Spinal cord (tissue), 10 donors: ENCODE data around the gene SPEN. TPM values are rescaled to one million over a fixed set of nuclear protein-coding genes. Genes with fewer than 3 reads are reported as not detected.

Experiments
- DNase-seq, 6 donors: peaks; one replicate each; pipeline versions ENCODE4 v3.0.0 to v3.0.0-alpha.2; 2013 to 2015; ENCODE audit warnings: low spot score in 6 of 6, low read depth in 4 of 6
- H3K27ac ChIP-seq: one replicate; pipeline ENCODE4 v1.5.1; 2013; ENCODE audit warnings: low read depth, low read length, control low read depth
- H3K27me3 ChIP-seq: one replicate; pipeline ENCODE4 v1.6.1; 2013; ENCODE audit warnings: low read length; ENCODE audit not compliant: control insufficient read depth, insufficient read depth
- H3K36me3 ChIP-seq: one replicate; pipeline ENCODE4 v1.6.1; 2013; ENCODE audit warnings: low read length; ENCODE audit not compliant: control insufficient read depth, insufficient read depth
- H3K4me1 ChIP-seq: one replicate; pipeline ENCODE4 v1.6.1; 2013; ENCODE audit warnings: low read length; ENCODE audit not compliant: control insufficient read depth, insufficient read depth
- H3K4me3 ChIP-seq: one replicate; pipeline ENCODE4 v1.5.1; 2013; ENCODE audit warnings: low read depth, low read length, control low read depth
- H3K9me3 ChIP-seq: one replicate; pipeline ENCODE4 v1.6.1; 2013; ENCODE audit warnings: low read length; ENCODE audit not compliant: control insufficient read depth, insufficient read depth
- WGBS: methylation state at CpG from one replicate; pipeline ENCODE4 v1.1.5; 2013; ENCODE audit warnings: missing lambda C conversion rate; ENCODE audit not compliant: insufficient coverage; 5-methylcytosine and 5-hydroxymethylcytosine counted together
- polyA plus RNA-seq, 2 donors: library from polyadenylated mRNA; unstranded; fragments of 120-200 nt; gene quantifications; one replicate each; pipeline ENCODE4 v1.2.1, GENCODE V29; 2013; ENCODE audit not compliant: insufficient read length in 2 of 2
- total RNA-seq, 2 donors: library from RNA; depleted of rRNA in 1 of 2; stranded (reverse); fragments of 120-200 nt in 1 of 2; fragments of >200 nt in 1 of 2; gene quantifications; one replicate each; pipeline versions ENCODE4 v1.2.3 to v1.2.4, GENCODE V29; 2013 to 2014
- donor health status: healthy.

The SPEN gene
- total and polyA plus RNA-seq, 4 donors = 37.9 to 79.9 (median 66.8) TPM

DNA sequence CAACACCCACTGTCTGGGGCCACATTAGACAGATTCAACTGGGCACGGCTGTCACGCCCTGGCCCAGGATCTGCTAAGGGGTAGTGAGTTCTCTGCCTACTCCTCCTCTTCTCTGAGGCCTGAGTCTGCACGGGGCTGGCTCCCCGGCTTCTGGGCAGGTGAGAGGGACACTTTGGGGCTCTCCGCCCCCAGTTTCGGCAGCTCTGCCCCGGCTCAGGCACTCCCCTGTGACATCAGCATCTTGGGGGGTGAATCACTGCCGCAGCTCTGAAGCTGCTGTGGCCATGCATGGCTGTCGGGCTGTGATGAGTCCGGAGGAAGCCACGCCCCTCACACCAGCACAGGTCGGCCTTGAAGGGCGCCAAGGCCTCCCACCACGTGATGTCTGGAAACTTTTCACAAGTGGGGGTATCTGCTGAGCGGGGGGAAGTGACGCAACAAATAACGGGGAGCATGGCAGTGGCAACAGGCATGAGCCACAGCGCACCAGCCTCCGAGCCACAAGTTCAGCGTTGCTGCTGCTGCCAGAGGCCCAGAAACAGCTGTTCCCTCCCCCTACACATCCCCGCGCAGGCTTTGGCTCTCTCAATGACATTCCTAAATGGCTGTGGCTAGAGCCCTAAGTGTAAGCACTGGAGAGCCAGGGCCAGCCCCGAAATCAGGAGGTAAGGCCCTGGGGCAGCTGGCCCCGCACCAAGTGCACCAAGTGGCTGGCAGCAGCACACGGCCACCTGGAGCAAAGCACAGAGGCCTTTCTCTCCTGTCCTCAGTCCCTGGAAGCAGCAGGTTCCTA is 102.1 kb downstream of the SPEN start:
- 40% methylated on average over 22 of the region's 25 CpGs for WGBS
- no peak overlapping the region for H3K4me3 ChIP-seq
- DNase-seq = peak in 1 of 6 donors; percentile 27
- peak overlapping the region; percentile 25 for H3K27ac ChIP-seq
- no peaks in the 10 kb centered on the region for H3K9me3 ChIP-seq
- no peaks in the 10 kb centered on the region for H3K27me3 ChIP-seq
- H3K36me3 ChIP-seq = peaks cover 78% of the 10 kb centered on the region
- H3K4me1 ChIP-seq = peaks cover 65% of the 10 kb centered on the region

DNA sequence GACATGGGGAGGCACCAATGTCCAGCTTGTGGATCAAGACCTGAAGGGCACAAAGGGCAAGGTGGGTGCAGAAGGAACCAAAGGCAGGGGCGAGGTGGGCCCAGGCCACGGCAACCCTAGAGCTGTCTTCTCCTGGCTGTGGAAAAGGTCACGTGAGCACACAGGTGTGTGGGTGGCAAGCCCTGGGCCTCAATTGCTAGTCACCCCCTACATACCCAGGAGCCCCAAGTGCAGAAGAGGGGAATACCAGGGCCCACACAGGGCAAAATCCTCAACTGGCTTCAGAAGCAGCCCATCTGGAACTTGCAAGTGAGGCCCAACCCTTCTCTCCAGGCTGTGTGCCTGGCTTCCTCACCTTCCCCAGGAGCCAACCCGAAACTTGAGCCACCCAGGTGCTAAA is 102.8 kb downstream of the SPEN start:
- H3K9me3 ChIP-seq = no peaks in the 10 kb centered on the region
- H3K27me3 ChIP-seq = no peaks in the 10 kb centered on the region
- no peak overlapping the region for H3K4me3 ChIP-seq
- no peak for DNase-seq
- H3K4me1 ChIP-seq = peaks cover 66% of the 10 kb centered on the region
- 97% methylated on average over 4 of the region's 4 CpGs for WGBS
- peaks cover 72% of the 10 kb centered on the region for H3K36me3 ChIP-seq
- H3K27ac ChIP-seq = no peak overlapping the region

GRCh38 chr1:15950763-15951295 is 103.3 kb downstream of the SPEN start:
- Histone ChIP-seq H3K9me3 (no peaks in the 10 kb centered on the region), H3K36me3 (peaks cover 67% of the 10 kb centered on the region), H3K27ac (no peak overlapping the region), H3K4me1 (peaks cover 66% of the 10 kb centered on the region), H3K27me3 (no peaks in the 10 kb centered on the region), H3K4me3 (no peak overlapping the region)
- DNase-seq = no peak
- 55% methylated on average over 4 of the region's 10 CpGs for WGBS

DNA sequence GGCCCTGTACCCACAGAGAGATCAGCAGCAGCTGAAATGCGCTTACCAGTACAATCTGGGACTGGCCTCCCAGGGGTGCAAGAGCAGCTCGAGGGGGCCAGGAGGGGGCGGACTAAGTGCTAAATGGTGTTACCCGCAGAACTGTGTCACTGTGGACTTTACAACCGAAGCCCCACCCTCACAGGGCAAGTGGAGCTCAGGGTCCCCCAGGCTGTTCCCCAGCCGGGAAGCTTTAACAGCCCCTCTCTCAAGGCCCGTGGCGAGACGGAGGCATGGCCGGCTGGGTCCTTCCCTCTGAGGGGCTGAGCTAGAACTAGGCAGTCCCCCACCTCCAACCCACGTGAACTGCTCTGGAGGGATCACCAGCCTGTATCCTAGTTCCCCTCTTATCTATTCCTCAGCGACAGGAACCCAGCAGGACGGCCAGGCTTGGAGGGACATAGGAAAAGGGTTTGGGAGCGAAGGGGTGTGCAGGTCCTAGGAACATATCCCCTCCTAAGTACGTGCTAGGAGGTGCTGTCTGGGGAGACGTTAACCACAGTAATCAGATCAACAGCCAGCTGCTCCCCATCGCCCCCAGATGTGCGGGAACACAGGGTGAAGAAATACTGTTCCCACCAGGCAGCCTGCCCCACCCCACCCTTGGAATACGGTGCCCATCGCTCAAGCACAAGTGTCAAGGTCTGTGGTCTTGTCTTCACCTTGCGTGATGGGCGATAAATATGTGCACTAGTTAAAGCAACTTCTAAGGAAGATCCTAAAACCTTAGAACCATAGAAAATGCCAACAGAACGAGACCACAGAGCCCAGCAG is 104.0 kb downstream of the SPEN start:
- no peak overlapping the region for H3K27ac ChIP-seq
- H3K4me3 ChIP-seq = no peak overlapping the region
- 61% methylated on average over 18 of the region's 23 CpGs for WGBS
- H3K36me3 ChIP-seq = peaks cover 59% of the 10 kb centered on the region
- no peaks in the 10 kb centered on the region for H3K9me3 ChIP-seq
- H3K27me3 ChIP-seq = no peaks in the 10 kb centered on the region
- DNase-seq = peak in 1 of 6 donors; percentile 29
- H3K4me1 ChIP-seq = peaks cover 66% of the 10 kb centered on the region

- Histone ChIP-seq H3K4me1 (peaks cover 66% of the 10 kb centered on the region), H3K27me3 (no peaks in the 10 kb centered on the region), H3K36me3 (peaks cover 54% of the 10 kb centered on the region), H3K9me3 (no peaks in the 10 kb centered on the region), H3K27ac (no peak overlapping the region), H3K4me3 (no peak overlapping the region)
- 71% methylated on average over 21 of the region's 27 CpGs for WGBS
- no peak for DNase-seq
Measured at GRCh38 chr1:15952317-15953258, 105.1 kb downstream of the SPEN start.

DNA sequence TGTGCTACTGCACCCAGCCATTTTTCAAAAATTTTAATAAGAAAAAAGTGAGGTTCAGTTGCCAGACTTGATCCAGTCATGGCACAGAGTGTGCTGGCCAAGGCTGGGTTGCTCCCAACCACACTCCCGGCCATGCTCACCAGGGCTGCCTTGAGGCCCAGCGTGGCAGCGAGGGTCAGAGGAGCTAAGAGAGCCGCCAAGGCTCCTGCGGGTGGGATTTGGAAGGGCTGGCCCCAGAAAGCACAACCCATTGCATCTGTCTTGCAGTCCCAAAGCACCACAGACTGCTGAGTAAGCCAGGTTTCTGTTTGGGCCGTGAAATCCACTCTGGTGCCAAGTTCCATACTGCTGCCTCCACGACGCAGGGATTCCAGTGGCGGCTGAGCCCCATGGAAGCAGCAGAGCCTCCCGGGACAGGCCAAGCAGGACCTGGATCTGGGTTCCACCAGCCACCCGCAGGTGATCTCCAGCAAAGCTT is 105.8 kb downstream of the SPEN start:
- peaks cover 61% of the 10 kb centered on the region for H3K4me1 ChIP-seq
- 55% methylated on average over 11 of the region's 11 CpGs for WGBS
- no peaks in the 10 kb centered on the region for H3K9me3 ChIP-seq
- H3K36me3 ChIP-seq = peaks cover 49% of the 10 kb centered on the region
- H3K27ac ChIP-seq = no peak overlapping the region
- no peak overlapping the region for H3K4me3 ChIP-seq
- H3K27me3 ChIP-seq = no peaks in the 10 kb centered on the region
- peak in 1 of 6 donors; percentile 39 for DNase-seq

DNA sequence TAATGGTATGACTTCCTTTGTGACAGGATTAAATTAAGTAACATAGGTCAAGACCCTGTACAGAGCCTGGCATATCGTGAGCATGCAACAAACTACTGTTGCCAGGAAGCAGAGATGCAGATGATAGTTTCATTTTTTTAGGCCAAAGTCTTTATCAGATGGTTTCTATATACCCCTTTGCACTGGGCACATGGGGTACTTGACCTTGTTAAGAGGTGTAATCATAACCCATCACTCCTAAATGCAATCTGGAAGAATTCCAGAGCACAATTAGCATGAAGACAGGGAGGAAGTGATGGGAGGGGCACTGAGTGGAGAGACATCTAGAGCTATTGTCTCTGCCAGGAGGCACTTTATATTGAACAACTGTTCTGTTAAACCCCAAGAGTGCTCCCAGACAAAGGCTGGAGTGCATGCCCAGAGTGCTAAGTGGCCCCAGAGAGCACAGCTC is 106.3 kb downstream of the SPEN start:
- DNase-seq = peak in 1 of 6 donors; percentile 71
- H3K4me1 ChIP-seq = peaks cover 56% of the 10 kb centered on the region
- WGBS = no CpG with 5 or more reads among the region's 1 CpG
- no peak overlapping the region for H3K27ac ChIP-seq
- H3K27me3 ChIP-seq = no peaks in the 10 kb centered on the region
- no peak overlapping the region for H3K4me3 ChIP-seq
- no peaks in the 10 kb centered on the region for H3K9me3 ChIP-seq
- H3K36me3 ChIP-seq = peaks cover 52% of the 10 kb centered on the region

DNA sequence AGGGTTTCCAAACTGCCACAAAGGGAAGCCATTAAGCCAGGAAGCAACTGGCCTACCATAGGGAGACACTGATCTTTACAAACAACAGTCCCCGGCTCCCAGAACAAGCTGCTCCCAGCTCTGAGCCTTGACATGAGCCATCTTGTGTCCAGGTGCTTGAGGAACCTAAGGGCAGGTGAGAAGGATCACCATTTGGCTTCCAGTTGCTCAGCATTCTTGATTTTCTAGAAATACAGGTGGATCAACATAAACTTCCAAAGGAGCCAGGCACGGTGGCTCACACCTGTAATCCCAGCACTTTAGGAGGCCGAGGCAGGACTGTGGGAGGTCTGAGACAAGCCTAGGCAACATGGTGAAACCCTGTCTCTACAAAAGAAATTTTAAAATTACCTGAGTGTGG is 106.8 kb downstream of the SPEN start:
- Histone ChIP-seq H3K27ac (no peak overlapping the region), H3K4me3 (no peak overlapping the region), H3K36me3 (peaks cover 50% of the 10 kb centered on the region), H3K4me1 (peaks cover 51% of the 10 kb centered on the region), H3K9me3 (no peaks in the 10 kb centered on the region), H3K27me3 (no peaks in the 10 kb centered on the region)
- WGBS = 94% methylated on average over 2 of the region's 3 CpGs
- no peak for DNase-seq

DNA sequence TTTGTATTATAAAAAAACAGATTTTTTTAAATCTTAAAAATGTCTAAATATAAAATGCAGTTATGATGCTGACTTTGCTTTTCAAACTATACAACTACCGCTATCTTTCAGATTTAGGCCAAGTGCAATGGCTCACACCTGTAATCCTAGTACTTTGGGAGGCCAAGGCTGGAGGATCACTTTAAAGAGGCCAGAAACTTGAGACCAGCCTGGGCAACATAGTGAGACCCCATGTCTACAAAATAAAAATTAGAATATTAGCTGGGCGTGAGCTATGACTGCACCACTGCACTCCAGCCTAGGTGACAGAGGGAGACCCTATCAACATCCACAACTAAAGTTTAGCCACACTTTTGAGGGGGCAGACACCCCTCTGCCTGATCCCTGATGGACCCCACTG is 108.0 kb downstream of the SPEN start:
- Histone ChIP-seq H3K4me1 (peaks cover 39% of the 10 kb centered on the region), H3K27ac (no peak overlapping the region)

More for the DNA sequence above, 108.0 kb downstream of the SPEN start:
- WGBS = 100% methylated on average over 1 of the region's 2 CpGs
- Histone ChIP-seq H3K36me3 (peaks cover 40% of the 10 kb centered on the region), H3K27me3 (no peaks in the 10 kb centered on the region), H3K4me3 (no peak overlapping the region), H3K9me3 (no peaks in the 10 kb centered on the region)
- no peak for DNase-seq
